Parathyroid adenoma (tissue), 2 donors: ENCODE data around the gene IPO5.
"Not testable (repeated sequence)": the region's sequence is repeated elsewhere in the genome, so short reads cannot be mapped to it uniquely, and the experiment has no call there.

Experiments used
- H2AFZ ChIP-seq: fragments of 300-600 bp; sonication (generic); one replicate; pipeline ENCODE4 v1.7.0; 2017; ENCODE audit warnings: antibody characterized with exemption, mild to moderate bottlenecking
- H3K27ac ChIP-seq: fragments of 300-600 bp; sonication (generic); one replicate; pipeline ENCODE4 v1.7.0; 2017
- H3K27me3 ChIP-seq: fragments of 300-600 bp; sonication (generic); one replicate; pipeline ENCODE4 v1.7.0; 2017; ENCODE audit warnings: low read length; ENCODE audit not compliant: control insufficient read depth, insufficient read depth
- H3K36me3 ChIP-seq: fragments of 300-600 bp; sonication (generic); one replicate; pipeline ENCODE4 v1.7.0; 2017; ENCODE audit warnings: low read length; ENCODE audit not compliant: control insufficient read depth, insufficient read depth
- H3K4me1 ChIP-seq: fragments of 300-600 bp; sonication (generic); one replicate; pipeline ENCODE4 v1.7.0; 2017; ENCODE audit warnings: control low read depth
- H3K4me2 ChIP-seq: fragments of 300-600 bp; sonication (generic); one replicate; pipeline ENCODE4 v1.7.0; 2017; ENCODE audit warnings: low read length
- H3K4me3 ChIP-seq: fragments of 300-600 bp; sonication (generic); one replicate; pipeline ENCODE4 v1.7.0; 2017; ENCODE audit warnings: low read depth, low read length
- H3K79me2 ChIP-seq: fragments of 300-600 bp; sonication (generic); one replicate; pipeline ENCODE4 v1.7.0; 2017; ENCODE audit warnings: control low read depth
- H3K9ac ChIP-seq: fragments of 300-600 bp; sonication (generic); one replicate; pipeline ENCODE4 v1.7.0; 2017; ENCODE audit warnings: mild to moderate bottlenecking
- H3K9me3 ChIP-seq: fragments of 300-600 bp; sonication (generic); one replicate; pipeline ENCODE4 v1.7.0; 2017; ENCODE audit warnings: low read length; ENCODE audit not compliant: control insufficient read depth
- CTCF ChIP-seq: fragments of 300-600 bp; sonication (generic); IDR thresholded peaks from one replicate; pipeline ENCODE4 v1.7.0; 2017; ENCODE audit warnings: antibody characterized with exemption, mild to moderate bottlenecking
- donor health status: primary hyperparathyroidism.

Gene IPO5

GRCh38 chr13:98041081-98041820 is 87.8 kb downstream of the IPO5 start:
- Histone ChIP-seq H3K9ac (no peak overlapping the region), H3K27ac (no peak overlapping the region)

GRCh38 chr13:98044301-98044700 is 90.8 kb downstream of the IPO5 start:
- no peaks in the 10 kb centered on the region for H3K27me3 ChIP-seq
- TF ChIP-seq CTCF: no peak
- H3K4me2 ChIP-seq: no peak overlapping the region
- no peak overlapping the region for H2AFZ ChIP-seq
- H3K4me3 ChIP-seq: no peak overlapping the region
- no peak overlapping the region for H3K9ac ChIP-seq
- H3K27ac ChIP-seq: no peak overlapping the region
- H3K36me3 ChIP-seq: no peaks in the 10 kb centered on the region
- no peaks in the 10 kb centered on the region for H3K9me3 ChIP-seq
- no peaks in the 10 kb centered on the region for H3K79me2 ChIP-seq
- H3K4me1 ChIP-seq: no peaks in the 10 kb centered on the region

More at GRCh38 chr13:98041081-98041820, 87.8 kb downstream of the IPO5 start:
- no peak overlapping the region for H3K4me3 ChIP-seq
- H3K4me2 ChIP-seq: no peak overlapping the region
- no peaks in the 10 kb centered on the region for H3K9me3 ChIP-seq
- H3K36me3 ChIP-seq: no peaks in the 10 kb centered on the region
- H3K79me2 ChIP-seq: no peaks in the 10 kb centered on the region
- H2AFZ ChIP-seq: no peak overlapping the region
- H3K4me1 ChIP-seq: no peaks in the 10 kb centered on the region
- no peaks in the 10 kb centered on the region for H3K27me3 ChIP-seq
- TF ChIP-seq CTCF: no peak

GRCh38 chr13:98047785-98048184 is 94.3 kb downstream of the IPO5 start:
- H2AFZ ChIP-seq, H3K36me3 ChIP-seq, H3K9ac ChIP-seq, H3K4me3 ChIP-seq, H3K79me2 ChIP-seq, H3K27ac ChIP-seq, H3K4me2 ChIP-seq, H3K9me3 ChIP-seq, H3K4me1 ChIP-seq, H3K27me3 ChIP-seq: not testable (repeated sequence)

GRCh38 chr13:98048265-98048664 is 94.8 kb downstream of the IPO5 start:
- no peak for TF ChIP-seq CTCF
- Histone ChIP-seq H3K9ac (no peak overlapping the region), H3K79me2 (no peaks in the 10 kb centered on the region), H3K4me2 (no peak overlapping the region), H3K9me3 (no peaks in the 10 kb centered on the region), H3K27ac (no peak overlapping the region), H2AFZ (no peak overlapping the region), H3K4me1 (no peaks in the 10 kb centered on the region), H3K36me3 (no peaks in the 10 kb centered on the region), H3K4me3 (no peak overlapping the region), H3K27me3 (no peaks in the 10 kb centered on the region)

- Histone ChIP-seq H3K4me1 (no peaks in the 10 kb centered on the region), H3K9me3 (no peaks in the 10 kb centered on the region), H3K9ac (no peak overlapping the region), H3K36me3 (no peaks in the 10 kb centered on the region), H2AFZ (no peak overlapping the region), H3K4me2 (no peak overlapping the region), H3K27ac (no peak overlapping the region), H3K79me2 (no peaks in the 10 kb centered on the region), H3K4me3 (no peak overlapping the region), H3K27me3 (no peaks in the 10 kb centered on the region)
- no peak for TF ChIP-seq CTCF
Observed at GRCh38 chr13:98050041-98050466, 96.6 kb downstream of the IPO5 start.
